DND-41 (cell line): Measurements from ENCODE around the gene BRD7.
A peak's percentile ranks its signal among the peaks of the same experiment; 100 is the strongest.

ENCODE experiments used
- ATAC-seq: fragments of 200-7000 bp; cut with Tn5 transposase; 3 replicates; pipeline ENCODE4 v1.9.1; 2021; ENCODE audit warnings: low read depth; ENCODE audit not compliant: insufficient read depth
- DNase-seq: peaks from one replicate; pipeline ENCODE4 v3.0.0-alpha.2; 2020
- H2AFZ ChIP-seq: 2 replicates; pipeline ENCODE4 v1.6.0; 2012; ENCODE audit warnings: low read depth, low read length
- H3K27ac ChIP-seq: 2 replicates; pipeline ENCODE4 v1.5.1; 2012; ENCODE audit warnings: low read length, inconsistent platforms
- H3K27me3 ChIP-seq: fragments of 200-600 bp; sonication (generic); 2 replicates; pipeline ENCODE4 v1.6.0; 2012; ENCODE audit warnings: low read length, mild to moderate bottlenecking, inconsistent platforms; ENCODE audit not compliant: insufficient read depth, poor library complexity
- H3K36me3 ChIP-seq: 2 replicates; pipeline ENCODE4 v1.5.1; 2012; ENCODE audit warnings: low read length, inconsistent platforms; ENCODE audit not compliant: insufficient read depth
- H3K4me1 ChIP-seq: 2 replicates; pipeline ENCODE4 v1.5.1; 2012; ENCODE audit warnings: mild to moderate bottlenecking, low read length; ENCODE audit not compliant: insufficient read depth
- H3K4me2 ChIP-seq: 2 replicates; pipeline ENCODE4 v1.6.0; 2012; ENCODE audit warnings: mild to moderate bottlenecking, moderate library complexity, low read length, inconsistent platforms; ENCODE audit not compliant: insufficient read depth
- H3K4me3 ChIP-seq, 2 experiments: fragments of 200-600 bp in 1 of 2; shearing (Covaris generic) in 1 of 2; 2 replicates each; pipeline ENCODE4 v1.5.1; 2012 to 2016; ENCODE audit warnings: inconsistent platforms in 2 of 2, low read length in 2 of 2, mild to moderate bottlenecking in 2 of 2, low read depth in 1 of 2, moderate library complexity in 1 of 2
- H3K79me2 ChIP-seq: 2 replicates; pipeline ENCODE4 v1.6.0; 2012; ENCODE audit warnings: low read length, inconsistent platforms; ENCODE audit not compliant: insufficient read depth
- H3K9ac ChIP-seq: 2 replicates; pipeline ENCODE4 v1.6.0; 2012; ENCODE audit warnings: low read depth, mild to moderate bottlenecking, inconsistent platforms, low read length, moderate library complexity
- H3K9me3 ChIP-seq: 2 replicates; pipeline ENCODE4 v1.5.1; 2012; ENCODE audit warnings: low read length, moderate library complexity, mild to moderate bottlenecking, inconsistent platforms; ENCODE audit not compliant: insufficient read depth, severe bottlenecking
- H4K20me1 ChIP-seq: 2 replicates; pipeline ENCODE4 v1.6.0; 2012; ENCODE audit warnings: low read length; ENCODE audit not compliant: insufficient read depth
- EZH2 ChIP-seq: IDR thresholded peaks from 3 replicates; pipeline ENCODE4 v1.6.1; 2012; ENCODE audit warnings: borderline replicate concordance, low read depth, mild to moderate bottlenecking, moderate library complexity, low read length, inconsistent platforms; ENCODE audit not compliant: severe bottlenecking
- TF ChIP-seq, protein P1 (sequence below): IDR thresholded peaks from 2 replicates; pipeline ENCODE4 v1.5.1; 2012; ENCODE audit warnings: borderline replicate concordance, low read length, moderate library complexity, mild to moderate bottlenecking; ENCODE audit not compliant: poor library complexity, severe bottlenecking; ENCODE audit errors: extremely low read depth

BRD7 gene

DNA sequence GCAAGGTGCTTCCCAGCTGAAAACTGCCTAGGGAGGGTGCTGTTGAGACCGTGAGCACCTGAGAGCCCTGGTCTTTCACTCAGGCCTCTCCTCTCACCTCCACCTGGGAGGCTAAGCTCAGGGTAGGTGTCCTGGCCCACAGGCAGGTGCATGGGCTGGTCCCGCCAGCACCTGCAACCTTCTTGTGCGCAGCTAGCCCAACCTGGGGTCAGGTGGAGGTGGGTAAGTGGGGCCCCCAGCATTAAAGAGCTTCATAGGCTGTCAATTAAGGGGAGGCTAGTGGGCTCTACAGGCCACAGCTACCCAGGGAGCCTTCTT, 93.7 kb downstream of the BRD7 start:
- H3K4me3 ChIP-seq: no peak overlapping the region
- TF ChIP-seq, protein P1, sequence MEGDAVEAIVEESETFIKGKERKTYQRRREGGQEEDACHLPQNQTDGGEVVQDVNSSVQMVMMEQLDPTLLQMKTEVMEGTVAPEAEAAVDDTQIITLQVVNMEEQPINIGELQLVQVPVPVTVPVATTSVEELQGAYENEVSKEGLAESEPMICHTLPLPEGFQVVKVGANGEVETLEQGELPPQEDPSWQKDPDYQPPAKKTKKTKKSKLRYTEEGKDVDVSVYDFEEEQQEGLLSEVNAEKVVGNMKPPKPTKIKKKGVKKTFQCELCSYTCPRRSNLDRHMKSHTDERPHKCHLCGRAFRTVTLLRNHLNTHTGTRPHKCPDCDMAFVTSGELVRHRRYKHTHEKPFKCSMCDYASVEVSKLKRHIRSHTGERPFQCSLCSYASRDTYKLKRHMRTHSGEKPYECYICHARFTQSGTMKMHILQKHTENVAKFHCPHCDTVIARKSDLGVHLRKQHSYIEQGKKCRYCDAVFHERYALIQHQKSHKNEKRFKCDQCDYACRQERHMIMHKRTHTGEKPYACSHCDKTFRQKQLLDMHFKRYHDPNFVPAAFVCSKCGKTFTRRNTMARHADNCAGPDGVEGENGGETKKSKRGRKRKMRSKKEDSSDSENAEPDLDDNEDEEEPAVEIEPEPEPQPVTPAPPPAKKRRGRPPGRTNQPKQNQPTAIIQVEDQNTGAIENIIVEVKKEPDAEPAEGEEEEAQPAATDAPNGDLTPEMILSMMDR: no peak
- no peak for TF ChIP-seq EZH2
- no peak for DNase-seq
- no peak overlapping the region for H3K4me2 ChIP-seq
- peaks cover 4% of the 10 kb centered on the region; the same call in 1 of the 2 replicates for H4K20me1 ChIP-seq
- H3K79me2 ChIP-seq: no peaks in the 10 kb centered on the region
- H3K9ac ChIP-seq: no peak overlapping the region
- H3K27me3 ChIP-seq: no peaks in the 10 kb centered on the region
- no peak overlapping the region for H3K27ac ChIP-seq
- no peak for ATAC-seq
- no peak overlapping the region for H2AFZ ChIP-seq
- no peaks in the 10 kb centered on the region for H3K4me1 ChIP-seq
- H3K36me3 ChIP-seq: no peaks in the 10 kb centered on the region
- H3K9me3 ChIP-seq: no peaks in the 10 kb centered on the region

DNA sequence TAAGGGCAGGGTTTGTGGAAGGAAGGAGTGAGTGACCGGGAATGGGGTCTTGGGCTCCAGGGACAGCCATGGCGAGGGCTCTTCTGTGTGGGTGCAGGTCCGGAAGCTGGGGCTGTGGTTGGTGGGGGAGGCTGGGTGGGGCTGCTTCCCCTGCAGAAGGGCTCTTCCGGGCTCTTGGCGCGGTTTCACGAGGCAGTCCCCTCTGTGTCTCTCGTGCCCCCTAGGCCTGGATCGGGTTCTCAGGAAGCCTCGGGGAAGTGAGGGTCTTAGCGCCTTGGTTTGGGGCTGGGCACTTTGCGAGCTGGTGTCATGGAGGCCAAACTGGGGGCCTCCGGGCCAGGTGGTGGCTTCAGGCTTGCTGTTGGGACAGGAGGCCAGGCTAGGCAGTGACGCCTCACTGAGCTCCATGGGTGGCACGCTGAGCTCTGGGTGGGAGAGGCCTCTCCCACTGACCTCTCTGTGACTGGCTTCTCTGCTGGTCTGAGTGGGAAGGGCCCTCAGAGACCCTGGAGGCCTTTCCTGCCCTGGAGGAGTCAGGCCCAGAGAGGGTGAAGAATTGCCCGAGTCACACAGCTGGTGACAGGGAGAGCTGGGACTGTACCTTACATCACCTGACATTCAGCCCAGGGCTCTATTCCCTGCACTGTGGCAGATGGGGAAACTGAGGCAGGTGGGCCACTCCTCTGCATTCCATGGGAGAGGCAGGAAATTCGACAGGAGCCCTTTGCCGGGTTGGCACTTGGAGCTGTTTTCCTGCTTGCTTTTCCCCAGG, 94.3 kb downstream of the BRD7 start:
- H3K4me3 ChIP-seq: no peak overlapping the region
- no peaks in the 10 kb centered on the region for H3K4me1 ChIP-seq

DNA sequence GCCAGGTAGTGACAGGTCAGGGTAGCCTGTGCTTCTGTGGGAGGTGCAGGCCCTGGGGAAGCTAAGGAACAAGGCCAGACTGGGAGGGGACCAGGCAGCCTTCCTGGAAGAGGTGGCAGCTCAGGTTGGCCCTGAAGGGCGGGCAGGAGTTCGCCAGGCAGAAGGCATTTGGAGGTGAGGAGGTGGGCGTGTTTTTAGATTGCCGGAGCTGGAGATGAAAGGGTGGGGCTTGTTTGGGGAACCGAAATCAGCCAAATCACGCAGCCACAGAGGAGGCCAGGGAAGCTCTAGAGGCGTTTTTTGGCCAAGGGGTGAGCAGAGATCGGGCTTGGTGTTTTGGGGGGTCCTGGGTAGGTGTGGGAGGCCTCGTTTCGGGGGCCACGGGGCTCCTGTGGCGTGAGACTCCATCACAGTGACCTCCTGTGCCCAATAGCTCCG, 94.9 kb downstream of the BRD7 start:
- 0 out of 2 replicates have a peak, but pooled peaks cover 4% of the 10 kb centered on the region for H4K20me1 ChIP-seq
- H3K4me2 ChIP-seq: no peak overlapping the region
- H3K27me3 ChIP-seq: no peaks in the 10 kb centered on the region
- no peak overlapping the region for H3K4me3 ChIP-seq
- no peak for TF ChIP-seq EZH2
- TF ChIP-seq, protein P1: no peak
- ATAC-seq (no peak), DNase-seq (no peak)
- no peaks in the 10 kb centered on the region for H3K9me3 ChIP-seq
- H3K36me3 ChIP-seq: no peaks in the 10 kb centered on the region
- H3K9ac ChIP-seq: no peak overlapping the region
- no peak overlapping the region for H2AFZ ChIP-seq
- no peak overlapping the region for H3K27ac ChIP-seq
- no peaks in the 10 kb centered on the region for H3K4me1 ChIP-seq
- no peaks in the 10 kb centered on the region for H3K79me2 ChIP-seq

More for the DNA sequence above, 94.3 kb downstream of the BRD7 start:
- TF ChIP-seq, protein P1: no peak
- no peak for TF ChIP-seq EZH2
- Histone ChIP-seq H3K36me3 (no peaks in the 10 kb centered on the region), H3K9ac (no peak overlapping the region), H3K9me3 (no peaks in the 10 kb centered on the region), H2AFZ (no peak overlapping the region), H3K79me2 (no peaks in the 10 kb centered on the region), H4K20me1 (peaks cover 4% of the 10 kb centered on the region; the same call in 1 of the 2 replicates), H3K27me3 (no peaks in the 10 kb centered on the region), H3K27ac (no peak overlapping the region), H3K4me2 (no peak overlapping the region)
- ATAC-seq: peak; percentile 67
- DNase-seq: peak; percentile 39

DNA sequence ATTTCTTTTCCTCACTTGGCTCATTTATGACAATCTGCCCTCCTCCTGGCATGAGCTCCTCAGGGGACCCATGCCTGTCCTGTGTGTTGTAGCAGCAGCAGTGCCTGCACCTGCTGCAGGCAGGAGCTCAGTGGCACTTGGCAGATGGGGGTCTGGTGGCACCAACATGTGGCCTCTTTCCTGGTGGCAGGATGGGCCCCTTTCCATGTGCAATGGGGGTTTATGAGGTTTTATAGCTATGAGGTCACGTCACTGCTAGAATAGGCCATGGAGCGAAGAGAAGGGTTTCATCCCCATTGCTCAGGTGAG, 95.5 kb downstream of the BRD7 start:
- TF ChIP-seq, protein P1: no peak
- no peak for TF ChIP-seq EZH2

More for the DNA sequence above, 95.5 kb downstream of the BRD7 start:
- Histone ChIP-seq H3K4me1 (no peaks in the 10 kb centered on the region), H4K20me1 (0 out of 2 replicates have a peak, but pooled peaks cover 4% of the 10 kb centered on the region), H3K27ac (no peak overlapping the region), H3K36me3 (no peaks in the 10 kb centered on the region), H3K4me3 (no peak overlapping the region), H2AFZ (no peak overlapping the region), H3K27me3 (no peaks in the 10 kb centered on the region), H3K9me3 (no peaks in the 10 kb centered on the region), H3K9ac (no peak overlapping the region), H3K79me2 (no peaks in the 10 kb centered on the region), H3K4me2 (no peak overlapping the region)
- DNase-seq (no peak), ATAC-seq (no peak)
